GM12873 (cell line): ENCODE measurements around the gene TEAD3.

Experiments
- TF ChIP-seq, protein P1 (sequence below): IDR thresholded peaks from 2 replicates; pipeline ENCODE4 v1.5.1; 2012; ENCODE audit warnings: low read depth, mild to moderate bottlenecking, moderate library complexity, low read length, control low read depth; ENCODE audit not compliant: insufficient read depth; ENCODE audit errors: missing control alignments

The TEAD3 gene

DNA sequence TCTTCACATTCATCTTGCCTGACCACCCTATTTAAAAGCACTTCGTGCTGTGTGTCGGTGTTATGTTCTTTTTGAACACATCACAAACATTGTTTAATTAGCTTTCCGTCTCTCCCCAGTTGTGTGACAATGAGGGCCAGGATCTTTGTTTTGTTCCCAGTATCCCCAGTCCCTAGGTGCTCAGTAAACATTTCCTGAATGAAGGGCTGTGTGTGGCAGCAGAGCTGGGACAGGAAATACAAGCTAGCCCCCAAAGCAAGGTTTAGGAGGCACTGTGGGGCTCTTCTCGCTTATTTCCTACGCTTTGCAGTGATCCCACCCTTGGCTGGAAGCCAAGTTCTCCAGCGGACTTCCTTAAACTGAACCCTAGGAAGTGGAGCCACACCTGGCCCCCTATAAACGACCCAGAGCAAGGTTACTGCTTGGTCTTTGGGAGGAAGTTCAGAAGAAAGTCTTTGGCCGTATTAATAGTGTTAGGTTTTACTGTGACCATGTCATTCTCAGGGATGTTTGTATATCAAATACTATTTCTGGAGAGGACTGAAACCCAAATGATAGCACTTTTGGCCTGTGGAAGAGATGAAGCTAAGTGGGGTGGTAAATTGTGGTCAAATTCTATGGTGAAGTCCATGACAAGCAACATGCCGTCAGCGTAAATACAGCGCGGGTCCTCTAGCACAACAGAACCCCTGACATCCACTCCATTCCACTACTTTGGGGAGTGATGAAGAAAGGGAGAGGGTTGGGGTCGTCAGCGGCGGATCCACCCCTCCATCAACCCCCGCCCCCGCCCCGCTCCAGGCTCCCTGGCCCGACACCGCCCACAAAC lies 45.3 kb downstream of the TEAD3 start:
- TF ChIP-seq, protein P1, sequence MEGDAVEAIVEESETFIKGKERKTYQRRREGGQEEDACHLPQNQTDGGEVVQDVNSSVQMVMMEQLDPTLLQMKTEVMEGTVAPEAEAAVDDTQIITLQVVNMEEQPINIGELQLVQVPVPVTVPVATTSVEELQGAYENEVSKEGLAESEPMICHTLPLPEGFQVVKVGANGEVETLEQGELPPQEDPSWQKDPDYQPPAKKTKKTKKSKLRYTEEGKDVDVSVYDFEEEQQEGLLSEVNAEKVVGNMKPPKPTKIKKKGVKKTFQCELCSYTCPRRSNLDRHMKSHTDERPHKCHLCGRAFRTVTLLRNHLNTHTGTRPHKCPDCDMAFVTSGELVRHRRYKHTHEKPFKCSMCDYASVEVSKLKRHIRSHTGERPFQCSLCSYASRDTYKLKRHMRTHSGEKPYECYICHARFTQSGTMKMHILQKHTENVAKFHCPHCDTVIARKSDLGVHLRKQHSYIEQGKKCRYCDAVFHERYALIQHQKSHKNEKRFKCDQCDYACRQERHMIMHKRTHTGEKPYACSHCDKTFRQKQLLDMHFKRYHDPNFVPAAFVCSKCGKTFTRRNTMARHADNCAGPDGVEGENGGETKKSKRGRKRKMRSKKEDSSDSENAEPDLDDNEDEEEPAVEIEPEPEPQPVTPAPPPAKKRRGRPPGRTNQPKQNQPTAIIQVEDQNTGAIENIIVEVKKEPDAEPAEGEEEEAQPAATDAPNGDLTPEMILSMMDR = no peak

DNA sequence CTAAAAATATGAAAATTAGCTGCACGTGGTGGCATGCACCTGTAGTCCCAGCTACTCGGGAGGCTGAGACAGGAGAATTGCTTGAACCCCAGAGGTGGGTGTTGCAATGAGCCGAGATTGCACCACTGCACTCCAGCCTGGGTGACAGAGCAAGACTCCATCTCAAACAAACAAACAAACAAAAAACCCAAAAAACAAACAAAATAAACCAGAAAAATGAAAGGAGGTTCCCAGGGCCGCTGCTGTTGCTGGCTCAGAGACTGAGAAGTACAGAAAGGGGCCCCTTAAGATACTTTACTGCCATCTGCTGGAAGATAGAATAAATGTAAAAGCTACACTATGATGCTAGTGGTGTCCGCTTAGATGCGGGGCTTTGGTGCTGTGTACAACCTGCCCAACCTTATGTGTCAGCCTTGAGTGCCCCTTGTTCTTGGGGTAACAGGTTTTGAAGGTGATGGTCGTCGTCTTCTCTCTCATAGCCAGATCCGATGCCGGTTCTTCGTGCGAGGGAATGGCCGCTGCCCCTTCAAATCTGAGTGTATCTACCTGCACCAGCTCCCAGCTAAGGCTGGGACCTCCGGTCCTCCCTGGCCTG lies 47.5 kb downstream of the TEAD3 start:
- TF ChIP-seq, protein P1 = peak; percentile 72

DNA sequence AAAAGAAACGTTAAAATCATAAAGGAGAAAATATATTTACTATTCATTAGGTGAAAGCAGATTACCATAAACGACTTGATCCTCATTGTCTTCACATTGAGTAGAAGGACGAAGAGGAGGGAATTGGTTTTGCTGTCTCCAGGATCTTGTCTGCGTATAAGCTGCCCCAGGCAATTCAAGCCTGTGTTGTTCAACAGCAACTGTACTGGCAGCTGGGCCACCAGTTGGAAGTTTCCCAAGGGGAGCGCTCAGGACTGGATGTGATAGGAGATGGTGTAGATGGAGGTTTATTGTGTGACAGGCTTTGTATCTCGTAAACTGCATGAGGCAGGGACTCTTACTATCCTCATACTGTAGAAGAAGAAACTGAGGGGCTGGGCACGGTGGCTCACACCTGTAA lies 48.7 kb downstream of the TEAD3 start:
- TF ChIP-seq, protein P1 = no peak

DNA sequence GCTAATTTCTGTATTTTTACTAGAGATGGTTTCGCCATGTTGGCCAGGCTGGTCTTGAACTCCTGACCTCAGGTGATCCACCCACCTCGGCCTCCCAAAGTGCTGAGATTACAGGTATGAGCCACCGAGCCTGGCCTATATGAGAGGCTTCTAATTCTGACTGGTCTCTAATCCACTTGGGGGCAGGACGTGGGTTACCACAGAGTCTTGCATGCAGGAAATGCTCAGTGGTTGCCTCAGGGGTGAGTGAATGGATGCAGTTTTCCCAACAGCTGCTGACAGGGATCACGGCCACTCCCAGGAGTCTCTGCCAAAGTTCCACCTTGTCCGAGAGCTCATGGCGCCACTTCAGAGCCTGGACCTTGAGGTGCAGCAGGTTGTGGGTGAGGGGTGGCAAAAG lies 51.2 kb downstream of the TEAD3 start:
- TF ChIP-seq, protein P1 = no peak

DNA sequence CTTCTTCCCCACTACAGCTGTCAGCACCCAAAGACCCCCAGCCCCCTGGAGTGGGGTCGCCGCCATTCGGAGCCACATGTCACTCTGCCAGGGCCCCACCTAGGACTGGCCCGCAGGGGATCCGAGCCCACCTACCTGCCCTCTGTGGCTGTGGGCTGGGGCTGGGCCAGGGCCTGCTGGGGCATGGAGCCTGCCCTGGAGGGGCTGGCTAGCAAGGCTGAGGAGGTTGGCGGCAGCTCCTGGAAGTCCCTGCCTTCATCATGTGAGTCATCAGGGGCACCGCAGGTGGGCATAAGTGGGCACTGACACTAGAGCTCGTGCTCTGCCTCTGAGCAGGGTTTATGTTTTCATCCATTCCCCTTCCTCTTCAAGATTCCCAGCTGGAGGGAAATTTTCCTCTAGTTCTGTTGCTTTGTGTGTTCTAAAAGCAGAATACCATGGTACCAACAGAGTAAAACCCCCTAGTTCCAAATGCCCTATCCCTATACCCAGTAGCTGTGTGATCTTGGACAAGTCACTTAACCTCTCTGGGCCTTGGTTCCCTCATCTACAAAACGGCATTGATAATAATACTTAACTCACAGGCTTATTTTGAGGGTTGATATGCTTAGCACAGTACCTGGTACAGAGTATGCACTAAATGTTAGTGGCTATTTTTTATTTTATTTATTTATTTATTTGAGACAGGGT lies 53.4 kb downstream of the TEAD3 start:
- TF ChIP-seq, protein P1 = no peak

DNA sequence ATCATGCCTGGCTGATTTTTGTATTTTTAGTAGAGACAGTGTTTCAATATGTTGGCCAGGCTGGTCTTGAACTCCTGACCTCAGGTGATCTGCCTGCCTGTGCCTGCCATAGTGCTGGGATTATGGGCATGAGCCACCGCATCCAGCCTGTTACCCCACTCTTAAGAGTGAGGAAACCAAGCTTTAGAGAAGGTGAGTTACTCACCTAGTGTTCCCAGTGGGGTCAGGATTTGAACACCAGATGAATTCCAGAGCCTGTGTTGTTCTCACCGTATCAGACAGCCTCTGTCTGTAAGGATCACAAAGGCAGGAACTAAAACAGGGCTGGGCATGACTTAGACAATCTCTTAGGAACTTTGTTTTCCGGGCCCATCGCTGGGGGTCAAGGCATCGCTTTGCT lies 54.2 kb downstream of the TEAD3 start:
- TF ChIP-seq, protein P1 = no peak

DNA sequence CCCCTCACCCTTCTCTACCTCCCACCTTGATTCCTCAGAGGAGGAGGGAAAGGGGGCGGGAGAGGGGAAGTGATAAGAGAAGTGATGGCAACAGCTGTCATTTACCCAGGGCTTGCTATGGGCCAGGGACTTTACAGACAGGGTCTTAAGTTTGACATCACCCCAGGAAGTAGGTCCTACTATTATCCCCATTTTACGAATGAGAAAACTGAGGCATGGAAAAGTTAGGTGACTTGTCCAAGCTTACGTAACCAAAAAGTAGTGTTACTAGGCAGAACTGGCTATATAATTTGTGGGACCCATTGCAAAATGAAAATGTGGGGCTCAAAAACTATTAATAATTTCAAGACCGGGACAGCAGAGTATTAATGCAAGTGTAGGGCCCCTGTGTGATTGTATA lies 55.2 kb downstream of the TEAD3 start:
- TF ChIP-seq, protein P1 = no peak
